HG03439 (cell line): ENCODE results near the gene NMRK2.

Source experiments
- ATAC-seq: cut with Tn5 transposase; IDR thresholded peaks from one replicate; pipeline ENCODE4 v1.9.1; 2021; ENCODE audit warnings: mild to moderate bottlenecking, moderate library complexity; ENCODE audit not compliant: unreplicated experiment

Gene NMRK2

GRCh38 chr19:3980353-3981251, 47.7 kb downstream of the NMRK2 start:
- no peak for ATAC-seq

GRCh38 chr19:3981373-3981735, 48.5 kb downstream of the NMRK2 start:
- ATAC-seq: no peak

- ATAC-seq: no peak
These were observed 49.1 kb downstream of the NMRK2 start for GRCh38 chr19:3981736-3982681.

GRCh38 chr19:3982701-3983541, 50.1 kb downstream of the NMRK2 start:
- ATAC-seq: no peak

DNA sequence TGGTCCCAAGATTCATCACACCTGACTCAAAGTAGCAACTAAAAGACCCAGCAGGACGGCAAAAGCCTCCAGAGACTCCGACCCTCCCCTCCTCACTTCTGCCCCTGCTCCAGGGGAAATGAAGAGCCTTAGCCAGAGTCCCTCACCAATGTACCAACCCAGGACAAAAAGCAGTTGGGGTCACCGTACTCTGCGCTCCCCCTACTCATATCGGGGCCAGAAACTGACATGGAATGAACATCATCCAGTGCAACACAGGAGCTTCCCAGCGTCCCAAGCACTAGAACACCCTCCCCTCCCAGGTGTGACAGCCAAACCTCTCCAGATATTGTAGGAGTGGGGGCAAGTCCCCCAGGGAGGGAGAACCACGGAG, 50.7 kb downstream of the NMRK2 start:
- no peak for ATAC-seq

GRCh38 chr19:3983936-3984583, 51.2 kb downstream of the NMRK2 start:
- ATAC-seq: no peak

DNA sequence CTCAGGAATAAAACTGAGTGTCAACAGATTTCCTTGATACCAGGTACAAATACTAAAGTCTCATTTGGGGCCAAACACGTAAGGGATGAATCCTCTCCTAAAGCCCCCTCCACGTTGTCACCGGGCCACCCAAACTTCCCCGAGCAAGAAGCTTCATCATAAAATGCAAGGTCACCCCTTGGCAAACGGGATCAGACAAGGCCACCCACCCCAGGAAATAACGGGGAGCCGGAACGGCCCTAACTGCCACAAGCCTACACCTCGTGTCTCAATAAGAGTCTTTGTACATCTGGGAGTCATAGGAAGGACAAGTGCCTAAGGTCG, 51.7 kb downstream of the NMRK2 start:
- ATAC-seq: no peak

GRCh38 chr19:3984908-3985642, 52.2 kb downstream of the NMRK2 start, which contains the start of gene EEF2:
EEF2 (minus strand) TSS chr19:3985463; CDS start chr19:3985380, 83 bp downstream.
- peak; percentile 38 for ATAC-seq

- no peak for ATAC-seq
These were observed 52.9 kb downstream of the NMRK2 start for GRCh38 chr19:3985643-3986259.

- ATAC-seq: no peak
These were observed 53.6 kb downstream of the NMRK2 start for GRCh38 chr19:3986260-3987041.

- ATAC-seq: peak; percentile 36
These were observed 54.9 kb downstream of the NMRK2 start for GRCh38 chr19:3987619-3988371.

GRCh38 chr19:3990815-3991117, 57.9 kb downstream of the NMRK2 start:
- no peak for ATAC-seq
